HG03095 (cell line): ENCODE data around the gene PIP5KL1.

ENCODE experiments used
- ATAC-seq: cut with Tn5 transposase; IDR thresholded peaks from one replicate; pipeline ENCODE4 v1.9.1; 2021; ENCODE audit warnings: moderate library complexity; ENCODE audit not compliant: unreplicated experiment

The PIP5KL1 gene

DNA sequence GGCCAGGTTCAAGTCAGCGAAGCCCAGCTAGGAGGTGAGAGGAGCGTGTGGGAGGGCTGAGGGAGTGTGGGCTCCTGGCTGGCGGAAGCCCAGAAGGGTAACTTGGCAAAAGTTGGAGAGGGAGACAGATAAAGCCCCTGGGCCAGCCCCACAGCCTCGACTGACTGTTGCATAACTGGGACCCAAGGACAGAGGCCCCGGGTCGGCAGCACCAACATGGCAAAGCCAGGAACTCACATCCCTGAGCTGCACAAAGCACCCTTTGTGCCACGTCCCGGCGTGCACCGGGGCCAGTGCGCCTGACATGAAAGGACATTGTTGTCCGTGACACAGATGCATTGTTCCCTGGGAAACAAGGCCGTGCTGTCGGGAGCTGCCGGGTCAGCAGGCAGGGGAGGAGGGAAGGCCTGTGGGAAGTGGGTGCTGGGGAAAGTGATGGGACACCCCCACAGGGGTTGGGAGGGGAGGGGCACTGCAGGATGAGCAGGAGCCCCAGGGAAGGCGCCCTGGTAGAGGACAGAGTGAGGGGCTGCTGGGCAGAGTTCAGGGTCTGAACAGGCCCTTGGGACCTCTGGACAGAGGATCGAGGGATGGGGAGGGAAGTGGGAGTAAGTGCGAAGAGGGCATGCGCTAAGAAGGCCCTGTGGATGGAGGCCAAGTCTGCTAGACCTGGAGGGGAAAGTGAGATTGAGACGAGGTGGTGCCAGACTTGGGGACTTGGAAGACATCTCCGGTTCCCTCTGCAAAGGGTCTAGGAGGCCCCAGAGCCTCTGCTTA lies 20.1 kb upstream of the PIP5KL1 start:
- ATAC-seq, result no peak

DNA sequence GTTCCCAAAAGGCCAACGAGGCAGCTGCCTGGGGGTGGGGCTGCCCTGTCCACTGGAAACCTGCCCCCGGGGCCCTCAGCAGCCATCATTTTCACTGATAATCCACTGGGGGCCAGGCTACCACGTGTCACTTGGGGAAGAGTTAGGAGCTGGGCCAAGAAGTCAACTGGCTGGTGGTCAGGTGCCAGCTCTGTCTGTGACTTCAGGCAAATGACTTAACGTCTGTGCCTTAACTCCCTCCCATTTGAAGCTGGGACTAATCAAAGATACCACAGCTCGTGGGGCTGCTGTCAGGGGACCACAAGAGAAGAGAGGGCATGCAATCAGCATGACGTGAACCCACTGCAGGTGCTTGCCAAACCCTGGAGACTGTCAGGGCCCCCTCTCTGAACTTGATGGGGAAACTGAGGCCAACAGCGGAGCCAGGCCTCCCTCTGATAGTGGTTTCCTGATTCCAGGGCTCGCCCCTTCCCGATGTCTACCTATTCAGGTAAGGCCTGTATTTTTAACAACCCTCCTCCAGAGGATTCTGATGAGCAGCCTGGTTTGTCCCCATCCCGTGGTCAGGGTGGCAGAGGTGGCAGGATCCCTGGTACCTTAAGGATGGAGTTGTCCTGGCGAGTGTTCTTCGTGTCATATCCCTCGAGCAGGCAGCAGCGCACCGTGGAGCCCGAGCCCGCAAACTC lies 19.4 kb upstream of the PIP5KL1 start:
- ATAC-seq, result no peak

DNA sequence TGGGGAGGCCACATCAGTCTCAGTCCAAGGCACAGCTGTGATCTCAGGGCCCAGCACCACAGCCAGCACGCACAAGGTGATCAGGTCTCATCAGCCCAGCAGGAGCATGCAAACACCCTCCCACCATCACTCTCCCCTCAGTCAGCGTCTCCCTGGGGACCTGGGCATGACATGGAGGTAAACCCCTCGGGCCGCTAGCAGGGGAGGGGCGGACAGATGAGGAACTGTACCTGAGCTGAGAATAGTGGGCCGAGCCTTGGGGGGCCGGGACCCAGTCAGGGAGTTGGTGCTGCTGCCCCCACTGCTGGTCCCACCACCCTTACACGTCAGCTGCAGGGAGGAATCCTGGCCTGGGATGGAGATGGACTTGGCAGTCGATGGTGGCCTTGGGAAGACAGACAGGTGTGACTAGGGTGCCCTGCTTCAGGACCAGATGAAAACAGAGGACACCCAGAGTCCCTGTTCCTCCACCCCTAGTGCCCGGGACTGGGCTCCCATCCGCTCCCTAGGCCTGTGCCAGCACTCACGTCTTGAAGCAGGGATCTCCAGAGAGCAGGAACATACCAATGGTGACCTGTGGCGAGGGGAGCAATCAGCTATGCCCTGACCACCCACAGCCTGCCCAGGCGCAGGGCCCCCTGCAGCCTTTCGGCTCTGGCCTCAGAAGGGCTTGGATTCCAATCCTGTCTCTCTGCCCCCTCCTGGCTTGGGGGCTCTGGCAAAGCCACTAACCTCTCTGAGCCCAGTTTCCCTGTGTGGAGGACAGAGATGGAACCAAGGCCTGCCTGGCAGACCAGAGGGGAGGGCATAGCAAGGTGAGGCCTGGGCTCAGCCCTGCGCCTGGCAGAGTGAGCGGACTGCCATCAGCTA lies 17.5 kb upstream of the PIP5KL1 start:
- ATAC-seq, result no peak

DNA sequence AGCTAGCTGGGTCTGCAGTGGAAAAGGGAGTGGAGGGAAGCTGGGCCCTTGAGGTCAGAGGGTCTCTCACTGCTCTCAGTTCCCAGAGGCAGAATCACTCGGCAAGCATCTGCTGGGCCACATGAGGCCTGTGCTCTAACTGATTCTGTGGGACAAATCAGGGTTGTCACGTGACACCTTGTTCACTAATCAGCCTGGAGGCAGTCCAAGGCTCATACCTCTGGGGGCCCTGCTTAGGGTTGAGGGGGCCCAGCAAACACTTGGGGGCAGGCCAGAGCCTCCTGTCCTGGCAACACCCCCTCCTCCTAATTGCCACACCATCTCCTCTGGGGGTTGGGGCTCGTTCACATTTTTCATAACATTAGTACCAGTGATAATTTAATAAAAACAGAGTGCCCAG lies 16.2 kb upstream of the PIP5KL1 start:
- ATAC-seq, result no peak

DNA sequence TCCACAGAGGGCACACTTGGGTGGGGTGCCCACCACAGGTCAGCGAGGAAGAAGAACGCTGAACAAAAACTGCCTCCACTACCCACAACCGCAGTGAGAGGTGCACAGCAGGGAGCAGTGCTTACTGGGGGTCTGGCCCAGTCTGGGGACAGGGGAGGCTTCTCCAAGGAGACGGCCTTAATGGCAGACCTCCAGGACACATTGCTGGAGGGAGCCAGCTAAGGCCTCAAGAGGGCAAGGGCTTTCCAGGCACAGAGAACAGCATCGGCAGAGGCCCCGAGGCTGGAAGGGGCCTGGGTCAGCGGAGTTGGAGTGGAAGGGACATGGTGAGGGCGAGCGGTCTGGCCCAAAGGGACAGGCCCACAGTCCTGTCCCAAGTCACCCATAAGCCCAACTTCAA lies 15.4 kb upstream of the PIP5KL1 start:
- ATAC-seq, result no peak

DNA sequence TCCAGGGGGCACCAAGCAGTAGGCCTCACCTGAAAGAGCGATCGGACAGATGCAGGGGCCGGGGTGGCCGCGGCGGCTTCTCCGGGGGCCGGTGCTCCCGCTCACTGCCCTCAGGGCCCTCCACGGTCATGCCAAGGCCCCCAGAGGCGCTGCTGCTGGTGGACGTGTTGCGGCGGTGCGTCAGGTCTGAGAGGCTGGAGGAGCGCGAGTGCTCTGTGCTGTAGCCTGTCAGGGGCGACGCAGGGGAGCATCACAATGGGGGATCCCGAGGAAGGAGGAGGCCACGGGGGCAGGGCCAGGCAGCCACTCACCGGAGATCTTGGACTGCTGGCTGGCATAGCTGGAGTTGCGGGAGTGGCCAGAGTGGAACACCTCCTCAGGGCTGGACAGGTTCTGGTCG lies 14.8 kb upstream of the PIP5KL1 start:
- no peak for ATAC-seq

DNA sequence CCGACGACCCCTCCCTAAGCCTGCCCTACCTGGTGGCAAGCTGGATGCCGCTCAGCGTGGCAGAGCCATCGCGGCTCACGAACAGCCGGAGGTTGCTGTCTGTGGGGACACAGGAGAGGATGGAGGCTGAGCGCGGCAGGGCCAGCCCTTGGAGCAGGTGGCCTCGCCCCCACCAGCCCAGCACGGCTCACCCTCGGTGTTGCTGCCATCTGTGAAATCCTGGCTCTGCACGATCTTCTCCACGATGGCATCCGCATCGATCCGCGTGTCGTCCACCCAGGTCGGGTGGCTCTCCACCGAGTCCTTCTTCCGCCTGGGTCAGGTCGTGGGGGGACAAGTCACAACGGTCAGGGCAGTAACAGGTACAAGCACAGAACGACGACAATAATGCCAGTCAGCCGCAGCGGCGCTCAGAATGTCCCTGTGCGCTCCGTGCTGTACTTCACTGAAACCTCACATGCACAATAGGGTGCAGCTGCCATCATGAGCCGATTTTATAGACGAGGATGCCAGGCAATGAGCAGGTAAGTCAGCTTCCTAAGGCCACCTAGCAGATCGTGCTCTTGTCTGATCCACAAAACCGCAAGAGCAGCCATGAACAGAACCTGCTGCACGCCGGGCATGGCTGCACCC lies 14.1 kb upstream of the PIP5KL1 start:
- ATAC-seq, result no peak

DNA sequence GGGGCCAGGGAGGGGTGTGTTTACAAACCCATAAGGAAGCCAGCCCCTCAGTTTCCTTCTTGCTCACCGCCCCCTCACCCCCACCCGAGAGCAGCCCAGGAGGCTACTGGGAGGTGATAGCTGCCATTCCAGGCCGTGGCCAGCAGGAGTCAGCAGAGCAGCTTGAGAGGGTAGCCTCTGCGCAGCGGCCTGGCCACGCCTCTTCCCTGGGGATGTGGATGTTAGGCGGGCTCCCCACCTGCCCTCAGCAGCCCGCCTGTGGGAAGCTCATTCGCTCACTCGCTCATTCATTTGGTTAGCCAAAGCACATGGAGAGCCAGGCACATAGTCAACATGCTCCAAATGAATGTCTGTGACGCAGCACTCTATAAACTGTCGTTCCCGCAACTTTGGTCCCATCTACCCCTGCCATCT lies 13.2 kb upstream of the PIP5KL1 start:
- no peak for ATAC-seq

DNA sequence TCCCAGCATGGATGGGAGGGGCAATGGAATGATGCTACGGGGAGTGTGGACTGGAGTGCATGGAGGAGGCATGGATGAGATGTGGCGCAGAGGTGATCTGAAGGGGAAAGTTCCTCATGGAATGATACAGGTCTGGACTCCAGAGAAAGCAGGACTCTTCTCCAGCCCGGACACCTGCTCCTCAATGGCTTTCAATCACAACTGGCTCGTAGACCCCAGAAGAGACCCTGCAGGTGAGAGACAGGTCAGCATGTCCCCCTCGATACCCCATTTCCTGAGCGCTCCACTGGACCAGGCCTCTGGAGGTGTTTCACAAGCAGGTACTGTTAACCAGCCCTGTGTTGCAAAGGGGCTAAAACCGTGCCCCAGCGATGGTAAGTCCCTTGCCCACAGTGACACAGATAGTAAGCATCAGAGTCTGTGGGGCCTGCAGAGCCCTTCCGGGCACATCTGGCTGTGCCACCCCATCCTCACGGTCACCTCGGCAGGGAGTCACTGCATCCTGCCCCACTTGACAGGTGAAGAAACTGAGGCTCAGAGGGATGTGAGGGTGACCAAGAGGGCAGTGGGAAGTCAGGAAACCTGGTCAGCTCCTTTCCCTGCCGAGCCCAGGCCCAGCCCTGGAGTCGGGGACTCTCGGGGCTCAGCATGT lies 12.6 kb upstream of the PIP5KL1 start:
- no peak for ATAC-seq

DNA sequence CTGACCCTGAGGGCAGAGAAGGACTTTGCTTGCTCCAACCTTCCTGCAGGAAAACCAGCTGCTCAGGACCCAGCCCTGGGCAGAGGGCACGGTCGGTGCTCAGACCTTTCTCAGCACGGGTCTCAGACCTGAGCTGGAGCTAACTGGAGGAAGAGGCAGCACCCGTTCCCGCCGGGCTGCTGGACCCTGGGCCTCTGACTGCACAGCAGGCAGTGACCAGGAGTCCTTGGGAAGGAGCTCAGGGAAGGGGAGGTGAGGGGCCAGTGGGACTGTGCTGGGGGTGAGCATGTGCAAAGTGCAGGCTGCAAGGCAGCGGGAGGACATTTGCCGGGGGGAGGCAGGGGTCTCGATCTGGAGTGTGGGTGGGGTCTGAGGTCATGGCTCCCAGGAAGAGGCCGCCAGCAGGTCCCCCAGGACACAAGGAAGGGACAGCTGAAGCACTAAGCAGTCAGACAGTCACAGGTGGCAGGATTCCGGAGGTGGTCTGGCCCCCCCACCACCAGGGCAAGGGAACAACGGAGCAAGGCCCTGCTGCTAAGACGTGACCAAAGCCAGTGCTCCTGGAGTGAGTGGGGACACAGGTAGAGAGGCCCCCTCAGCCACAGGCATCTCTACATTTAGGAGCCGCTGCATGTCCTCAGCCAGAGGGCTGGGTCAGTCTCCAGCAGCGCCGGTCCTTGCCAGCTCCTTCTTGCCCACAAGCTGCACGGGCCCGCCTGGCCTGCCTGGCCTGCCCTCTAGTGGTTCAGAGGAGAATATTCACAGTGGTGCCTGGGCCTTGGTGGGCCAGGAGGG lies 11.8 kb upstream of the PIP5KL1 start:
- no peak for ATAC-seq

DNA sequence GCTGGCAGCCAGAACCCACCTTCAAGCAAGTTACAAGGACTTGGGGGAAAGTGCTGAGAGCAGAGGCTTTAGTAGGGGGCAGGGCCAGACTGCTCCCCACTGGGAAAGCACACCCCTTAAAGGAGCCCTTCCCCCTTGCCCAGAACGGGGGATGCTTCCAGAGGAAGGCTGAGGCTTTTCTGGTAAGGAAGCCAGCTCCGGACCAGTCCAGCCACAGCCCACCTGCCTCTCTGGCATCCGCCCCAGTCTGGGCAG lies 11.3 kb upstream of the PIP5KL1 start:
- no peak for ATAC-seq

DNA sequence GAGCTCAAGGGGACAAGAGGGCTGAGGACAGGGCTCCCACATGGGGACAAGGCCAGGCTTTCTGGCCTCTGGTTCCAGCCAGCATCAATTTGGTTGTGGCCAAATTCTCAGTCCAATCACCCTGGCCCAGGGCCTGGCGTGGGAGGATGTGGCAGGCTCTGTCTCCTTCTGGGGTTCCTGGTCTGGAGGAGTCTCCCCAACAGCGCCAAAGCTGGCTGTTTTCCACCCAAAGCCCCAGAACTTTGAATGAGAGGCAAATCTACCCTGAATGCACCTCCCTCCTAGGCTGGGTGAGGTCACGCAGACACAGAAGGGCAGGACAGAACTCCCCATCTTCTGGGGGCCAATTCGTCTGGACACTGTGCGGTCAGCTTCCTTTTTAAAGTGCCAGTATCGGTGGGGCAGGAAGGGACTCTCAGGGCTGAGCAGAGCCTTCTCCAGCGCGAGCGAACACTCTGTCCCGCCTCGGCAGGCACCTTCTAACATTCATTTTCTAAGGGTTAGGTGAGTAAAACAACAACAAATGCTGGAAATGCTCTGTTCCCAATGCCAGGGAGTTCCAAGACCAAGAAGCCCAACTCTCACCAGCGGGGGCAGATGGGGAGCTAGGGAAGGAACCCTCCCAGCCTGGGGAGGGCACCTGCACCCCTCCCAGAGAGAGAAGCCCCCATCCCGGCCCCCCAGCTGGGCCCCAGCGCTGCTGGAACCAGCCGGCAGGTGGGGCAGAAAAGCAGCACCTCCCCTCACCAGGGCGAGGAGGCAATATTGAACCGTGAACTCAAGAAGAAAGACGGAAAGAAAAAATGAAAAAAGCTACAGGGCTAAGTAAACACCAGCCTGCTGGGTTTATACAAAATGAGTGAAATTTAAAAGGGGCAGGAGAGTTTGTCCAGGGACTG lies 10.7 kb upstream of the PIP5KL1 start:
- no peak for ATAC-seq

DNA sequence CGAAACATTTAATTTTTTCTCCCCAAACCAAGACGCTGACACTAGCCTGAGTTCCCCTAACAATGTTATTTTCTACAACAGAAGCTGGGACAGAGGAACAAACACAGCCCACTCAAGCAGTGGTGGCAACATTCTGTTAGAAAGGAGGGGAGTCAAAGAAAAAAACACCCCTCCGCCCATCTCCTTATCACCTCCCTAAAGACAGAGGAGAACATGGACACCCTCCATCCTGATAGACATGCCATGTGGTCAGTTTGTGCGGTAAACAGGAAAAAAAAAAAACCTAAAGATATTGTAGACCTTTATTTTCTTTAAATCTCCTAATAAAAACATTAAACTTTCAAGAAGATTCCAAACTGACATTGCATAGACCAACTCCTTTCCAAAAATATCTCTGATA lies 10.0 kb upstream of the PIP5KL1 start:
- ATAC-seq, result no peak

DNA sequence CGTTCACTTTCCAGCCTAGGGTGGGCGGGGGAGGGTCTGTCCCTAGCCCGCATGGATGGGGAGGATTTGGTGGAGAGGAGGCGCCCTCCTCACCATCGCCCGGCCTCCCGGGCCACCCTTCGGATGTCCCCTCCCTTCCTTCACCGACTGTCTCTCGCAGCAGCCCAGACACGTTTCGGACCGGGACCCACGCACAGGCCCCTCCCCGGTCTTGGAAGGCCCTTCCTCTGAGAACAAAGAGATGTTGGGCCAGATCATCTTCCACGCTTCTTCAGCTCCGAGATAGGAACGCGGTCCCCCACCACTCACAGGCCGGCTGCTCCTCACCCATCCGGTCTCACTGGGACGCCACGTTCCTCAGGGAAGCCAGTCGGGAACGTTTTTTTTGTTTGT lies 7.7 kb upstream of the PIP5KL1 start:
- ATAC-seq, result no peak

DNA sequence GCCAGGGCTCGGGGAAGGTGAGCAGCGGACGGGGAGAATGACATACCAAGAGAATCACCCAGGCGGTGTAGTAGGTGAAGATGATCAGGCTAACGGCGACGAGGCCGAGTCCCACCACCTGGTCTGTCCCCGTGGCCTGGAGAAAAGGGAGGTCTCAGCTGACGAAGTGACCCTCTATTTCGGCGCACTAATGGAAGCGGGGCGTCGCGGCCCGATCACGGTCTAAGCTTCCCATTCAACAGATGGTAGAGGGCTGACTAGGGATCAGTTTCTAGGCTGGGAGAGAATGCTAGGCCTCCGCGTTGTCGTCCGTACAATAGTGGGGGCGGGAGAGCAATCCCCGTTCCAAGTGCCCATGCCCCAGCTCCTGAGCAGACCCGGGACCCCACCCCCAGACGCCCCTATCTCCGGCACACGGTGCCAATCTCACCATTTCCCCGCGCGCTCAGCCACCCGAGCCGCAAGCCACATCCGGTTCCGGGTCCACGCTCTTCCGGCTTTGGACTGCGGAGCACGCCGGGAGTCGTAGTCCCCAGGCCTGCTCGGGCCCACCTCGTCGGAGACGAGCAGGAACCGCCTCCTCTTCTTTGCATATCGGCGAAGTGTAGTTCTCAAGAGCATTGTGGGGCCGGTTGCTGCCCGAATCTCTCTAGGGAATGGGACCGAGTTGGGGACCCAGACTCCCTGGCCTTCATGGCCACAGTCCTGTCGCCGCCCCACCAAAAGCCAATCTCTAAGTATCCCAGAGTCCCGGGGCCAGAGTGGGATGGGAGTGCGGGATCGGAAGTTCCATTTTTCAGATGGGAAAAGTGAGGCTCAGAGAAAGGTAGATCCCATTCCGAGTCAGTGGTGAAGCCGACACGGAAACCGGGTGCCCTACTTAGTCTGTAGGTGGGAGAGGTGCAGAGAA lies 7.1 kb upstream of the PIP5KL1 start, which contains the start of gene DPM2:
Gene DPM2, minus strand, starts transcription at position 467 of the 910 bp plus-strand sequence. Its CDS starts 34 bp downstream, at position 433.
- peak; percentile 88 for ATAC-seq

DNA sequence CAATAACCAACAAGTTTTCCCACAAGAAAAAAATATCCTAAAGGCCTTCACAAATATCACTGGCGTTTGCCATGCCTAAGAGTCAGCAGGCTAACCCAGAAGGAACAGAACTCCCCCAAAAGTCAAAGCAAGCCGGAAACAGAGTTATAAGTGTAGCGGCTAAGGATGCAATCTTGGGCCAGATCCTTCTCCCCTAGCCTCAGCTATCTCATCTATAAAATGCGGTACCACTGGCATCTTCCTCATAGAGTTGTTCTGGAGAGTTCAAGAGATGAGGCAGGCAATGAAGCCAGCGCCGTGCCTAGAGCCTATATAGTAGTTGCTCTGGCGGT lies 6.4 kb upstream of the PIP5KL1 start:
- no peak for ATAC-seq

DNA sequence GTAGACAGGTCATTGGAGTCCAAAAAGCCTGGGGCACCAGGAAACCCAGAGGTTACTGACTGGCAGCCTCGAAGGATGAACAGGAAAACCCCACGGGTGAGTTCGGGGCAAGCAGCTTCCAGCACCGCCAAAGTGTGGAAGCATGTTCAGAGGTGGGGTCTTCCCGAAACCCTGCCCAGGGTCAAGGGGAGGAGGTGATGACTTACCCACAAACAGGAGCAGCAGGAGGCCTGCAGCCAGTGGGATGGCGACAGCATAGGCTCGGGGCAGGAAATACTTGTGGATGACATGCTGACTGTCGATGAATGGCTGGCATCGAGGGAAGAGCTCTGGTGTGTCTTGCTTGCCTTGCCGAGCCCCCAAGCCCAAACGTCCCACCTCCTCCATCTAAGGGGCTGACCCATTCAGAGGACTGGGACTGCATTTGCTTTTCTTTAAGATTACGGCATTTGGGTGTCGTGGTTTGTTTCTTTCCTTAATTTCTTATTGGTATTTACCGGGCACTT lies 5.8 kb upstream of the PIP5KL1 start:
- ATAC-seq, result no peak

DNA sequence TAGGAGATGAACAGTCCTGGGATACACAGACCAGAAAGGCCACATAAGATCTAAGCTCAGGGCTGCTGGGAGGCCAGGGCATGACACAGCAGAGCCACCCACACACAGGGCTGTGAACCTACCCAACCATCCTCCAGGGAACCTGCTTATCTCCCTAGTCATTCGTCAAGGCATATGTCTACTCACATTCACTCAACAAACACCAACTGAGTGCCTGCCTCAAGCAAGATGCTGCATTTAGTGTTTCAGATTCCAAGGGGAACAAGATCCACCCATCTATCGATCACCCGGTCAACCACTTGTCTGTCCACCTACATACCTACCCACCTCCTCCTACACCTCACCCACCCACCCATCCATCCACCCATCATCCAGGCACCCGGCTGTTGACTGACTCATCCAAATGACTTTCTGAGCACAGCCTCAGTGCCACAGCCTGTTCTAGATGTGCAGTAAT lies 5.2 kb upstream of the PIP5KL1 start:
- ATAC-seq, result no peak
